ENCODE measurements around the gene STK17B. TPM values are rescaled to one million over a fixed set of nuclear protein-coding genes. Genes with fewer than 3 reads are reported as not detected.

STK17B gene
- total and polyA plus RNA-seq, 2 of the 8 experiments (the other 6 are each of a cell fraction or from before 2014, with no cell fraction given), result 1.8 to 10.5 TPM

- DNase-seq (ENCODE audit: low read depth in 1 of 2, low spot score in 2 of 2) (no peak), FAIRE-seq (no peak)
- ChIA-PET POLR2A (ENCODE audit: partially characterized antibody) (no interaction called here), CTCF (ENCODE audit: partially characterized antibody) (no interaction called here)
- Histone ChIP-seq H3K18ac (ENCODE audit: extremely low read depth, low read length) (no peak overlapping the region), H2BK5ac (ENCODE audit: low read depth, low read length) (no peak overlapping the region), H3K9ac (replicated peaks in 1 of 4; ENCODE audit: extremely low read depth in 1 of 4, low read depth in 3 of 4, low read length in 3 of 4) (no peak overlapping the region), H3K56ac (replicated peaks; ENCODE audit: insufficient read length, low read depth, low read length) (no peak overlapping the region), H2BK12ac (ENCODE audit: low read depth, low read length) (no peak overlapping the region), H4K20me1 (replicated peaks in 1 of 2; ENCODE audit: control insufficient read depth in 1 of 2, insufficient read depth in 2 of 2, low read length in 2 of 2) (no peaks in the 10 kb centered on the region), H3K4me1 (replicated peaks in 1 of 4; ENCODE audit: control insufficient read depth in 3 of 4, insufficient read depth in 4 of 4, low read length in 3 of 4) (no peaks in the 10 kb centered on the region), H3K4me2 (ENCODE audit: insufficient read depth in 1 of 2, low read depth in 2 of 2, low read length in 2 of 2) (no peak overlapping the region), H3K79me2 (ENCODE audit: control insufficient read depth in 1 of 2, insufficient read depth in 2 of 2, low read length in 2 of 2) (no peaks in the 10 kb centered on the region), H3K4ac (replicated peaks; ENCODE audit: insufficient read length, low read depth, low read length) (no peak overlapping the region), H3K23ac (ENCODE audit: insufficient read length) (no peak overlapping the region), H3K79me1 (ENCODE audit: low read depth, low read length) (no peaks in the 10 kb centered on the region), H3K9me3 (ENCODE audit: insufficient read depth in 2 of 2, low read depth in 1 of 2, low read length in 1 of 2) (no peaks in the 10 kb centered on the region; a peak in 1 of 4 replicates), H2BK20ac (ENCODE audit: low read length) (no peak overlapping the region), H2AFZ (ENCODE audit: low read length) (no peak overlapping the region), H2BK120ac (replicated peaks; ENCODE audit: low read depth, low read length) (no peak overlapping the region), H3K14ac (ENCODE audit: insufficient read length) (no peak overlapping the region), H3K23me2 (ENCODE audit: low read depth, low read length) (no peaks in the 10 kb centered on the region), H2AK5ac (ENCODE audit: low read depth, low read length) (no peak overlapping the region), H2BK15ac (ENCODE audit: low read length) (no peak overlapping the region), H4K5ac (ENCODE audit: insufficient read length, low read depth, low read length) (no peak overlapping the region), H4K8ac (ENCODE audit: extremely low read depth, insufficient read depth, low read length) (no peak overlapping the region), H3K27ac (ENCODE audit: low read depth, low read length) (no peak overlapping the region), H3K4me3 (ENCODE audit: extremely low read depth in 1 of 4, insufficient read depth in 2 of 4, low read depth in 3 of 4, low read length in 4 of 4) (no peak overlapping the region), H3K36me3 (ENCODE audit: control insufficient read depth in 2 of 4, insufficient read depth in 4 of 4, low read length in 3 of 4) (peaks cover 0 to 21% (median 6%) of the 10 kb centered on the region in 4 experiments; a peak in 2 of 8 replicates), H4K91ac (replicated peaks; ENCODE audit: insufficient read length, low read length) (no peak overlapping the region), H3K27me3 (replicated peaks in 1 of 4; ENCODE audit: control insufficient read depth in 3 of 4, extremely low read depth in 1 of 4, insufficient read depth in 3 of 4, low read length in 3 of 4) (no peaks in the 10 kb centered on the region)
- WGBS, 2 experiments (ENCODE audit: extremely low coverage in 1 of 2, insufficient coverage in 1 of 2, insufficient read length in 1 of 2, insufficient replicate concordance in 2 of 2, low coverage in 1 of 2, low lambda C conversion rate in 2 of 2, missing lambda C conversion rate in 1 of 2), result 71% methylated on average over 3 of the region's 3 CpGs; no CpG with 5 or more reads in 1 of the 2 experiments
- no peak for TF ChIP-seq BACH1 (IDR thresholded peaks at IDR 0.05; ENCODE audit: low read length)
- TF ChIP-seq SIRT6 (IDR thresholded peaks at IDR 0.05; ENCODE audit: low read length), result no peak
- no peak for TF ChIP-seq SP4 (IDR thresholded peaks at IDR 0.05; ENCODE audit: low read length)
Observed at GRCh38 chr2:196149948-196150347, 21.4 kb downstream of the STK17B start.

Measured in H1 (cell line).